Activated T-cell treated with anti-CD3 and anti-CD28 coated beads for 1 hour (primary cell): ENCODE results near the gene TBC1D3B.
"Not testable (repeated sequence)": the region's sequence is repeated elsewhere in the genome, so short reads cannot be mapped to it uniquely, and the experiment has no call there.

Experiments used
- DNase-seq: peaks from one replicate; pipeline ENCODE4 v3.0.0-alpha.2; 2020; ENCODE audit warnings: low read depth

TBC1D3B gene

DNA sequence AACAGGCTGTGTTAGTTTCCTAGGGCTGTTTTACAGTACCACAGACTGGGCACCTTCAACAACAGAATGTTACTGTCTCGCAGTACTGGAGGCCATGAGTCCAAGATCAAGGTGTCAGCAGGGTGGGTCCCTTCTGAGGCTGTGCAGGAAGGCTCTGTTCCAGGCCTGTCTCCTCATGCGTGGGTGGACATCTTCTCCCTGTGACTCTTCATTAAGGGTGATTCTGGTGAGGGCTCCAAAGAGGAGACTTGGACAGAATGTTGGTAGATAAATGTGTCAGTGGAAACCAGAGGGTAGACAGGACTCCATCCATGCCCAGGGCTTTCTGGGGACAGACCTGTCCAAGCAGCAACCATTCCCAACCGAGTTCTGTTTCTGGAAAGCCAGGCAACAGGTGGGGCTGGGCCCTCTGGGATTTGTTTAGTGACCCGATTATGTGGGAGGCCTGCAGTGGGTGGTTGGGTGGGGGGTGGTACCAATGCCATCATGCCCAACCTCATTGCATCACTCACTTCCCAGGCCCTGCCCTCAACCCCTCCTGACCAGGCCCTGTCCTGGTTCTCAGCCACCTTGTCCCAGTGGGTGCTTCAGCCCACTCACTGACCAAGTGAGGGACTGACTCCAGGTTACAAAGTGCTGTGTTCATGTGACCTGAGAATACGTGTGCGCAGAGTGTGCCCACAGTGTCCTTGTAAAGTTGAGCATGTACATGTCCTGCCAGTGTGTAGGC, 5.2 kb upstream of the TBC1D3B start:
- DNase-seq: not testable (repeated sequence)

DNA sequence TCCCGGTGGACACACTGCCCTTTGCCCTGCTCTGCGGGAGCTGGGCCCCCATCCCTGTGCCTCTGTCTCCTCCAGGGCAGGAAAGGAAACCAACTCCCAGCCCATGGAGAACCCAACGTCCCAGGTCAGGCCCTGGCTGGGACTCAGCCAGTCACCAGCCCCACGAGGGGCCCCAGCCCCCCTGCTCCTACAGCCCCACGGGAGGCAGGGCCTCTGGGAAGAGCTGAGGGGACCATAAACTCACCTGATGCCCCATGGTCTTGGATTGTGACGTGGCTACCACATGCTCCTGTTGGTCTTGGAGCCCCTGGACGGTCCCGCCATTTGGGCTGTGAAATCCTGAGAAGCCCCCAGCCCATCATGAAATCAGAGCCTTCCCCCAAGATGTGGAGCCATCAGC, 7.6 kb downstream of the TBC1D3B start:
- not testable (repeated sequence) for DNase-seq

GRCh38 chr17:36153895-36154610, 22.4 kb downstream of the TBC1D3B start:
- no peak for DNase-seq

DNA sequence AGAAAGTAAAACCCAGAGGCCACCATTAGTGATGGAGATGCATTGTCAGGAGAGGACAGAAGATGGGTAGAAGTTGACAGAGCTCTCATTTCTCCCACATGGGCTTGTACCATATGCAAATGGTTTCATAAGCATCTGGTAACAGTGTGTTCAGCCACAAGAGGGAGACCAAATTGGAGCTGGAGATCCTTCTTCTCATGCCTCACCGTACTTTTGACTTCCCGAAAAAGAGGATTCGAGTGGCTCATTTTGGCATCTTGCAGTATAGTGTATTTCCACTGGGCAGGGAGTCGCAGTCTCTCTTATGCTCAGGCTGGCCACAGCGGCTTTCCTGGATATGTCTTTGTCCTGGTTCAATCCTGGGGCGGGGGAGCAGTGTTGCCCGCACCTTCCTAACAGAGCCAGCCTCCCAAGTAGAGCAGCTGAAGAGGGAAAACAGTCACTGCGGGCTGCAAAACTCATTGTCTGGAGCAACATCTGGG, 23.8 kb downstream of the TBC1D3B start:
- DNase-seq: no peak

GRCh38 chr17:36151891-36152638, 24.4 kb downstream of the TBC1D3B start:
- DNase-seq: no peak

DNA sequence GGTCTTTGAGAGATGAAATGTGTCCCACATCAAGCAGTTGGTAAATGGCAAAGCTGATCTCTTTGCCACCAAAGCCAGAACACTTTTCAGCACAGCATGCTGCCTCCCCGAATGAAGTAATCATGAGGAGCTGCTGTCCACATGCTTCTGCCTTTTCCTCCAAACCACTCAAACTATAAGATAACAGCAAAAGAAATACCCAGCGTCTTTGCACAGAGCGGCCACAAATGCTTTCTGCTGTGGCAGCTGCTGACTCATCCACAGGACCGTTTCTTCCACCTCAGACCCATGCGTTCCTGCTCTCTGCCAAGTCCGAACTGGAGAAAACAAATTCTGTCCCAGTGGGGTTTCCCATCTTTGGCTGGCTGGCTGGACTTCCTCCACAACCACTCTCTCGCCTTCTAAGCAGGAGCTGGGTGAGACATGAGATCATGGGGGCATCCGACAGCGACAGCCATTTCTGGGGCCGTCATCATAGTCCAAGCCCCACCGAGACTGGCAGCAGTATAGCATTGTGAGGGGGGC, 27.1 kb downstream of the TBC1D3B start:
- DNase-seq: no peak

- peak; percentile 36 for DNase-seq
Measured at GRCh38 chr17:36148559-36149295, 27.7 kb downstream of the TBC1D3B start.

DNA sequence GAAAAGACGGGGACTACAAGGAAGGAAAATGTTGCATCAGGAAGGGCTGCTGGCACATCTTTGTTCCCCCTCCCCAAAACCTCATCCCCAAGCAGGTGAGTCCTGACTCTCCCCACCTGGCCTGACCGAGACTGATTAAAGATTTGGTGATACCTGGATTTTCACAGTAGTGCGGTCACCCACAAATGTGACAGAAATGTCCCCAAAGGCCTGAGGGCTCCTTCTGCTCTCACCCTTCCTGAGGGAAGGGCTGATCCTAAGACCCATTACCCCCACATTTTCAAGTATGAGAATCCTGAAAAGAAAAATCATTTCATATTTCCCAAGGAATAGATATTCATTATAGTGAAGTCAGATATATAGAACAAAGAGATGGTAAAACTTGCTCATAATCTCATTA, 28.8 kb downstream of the TBC1D3B start:
- DNase-seq: no peak

DNA sequence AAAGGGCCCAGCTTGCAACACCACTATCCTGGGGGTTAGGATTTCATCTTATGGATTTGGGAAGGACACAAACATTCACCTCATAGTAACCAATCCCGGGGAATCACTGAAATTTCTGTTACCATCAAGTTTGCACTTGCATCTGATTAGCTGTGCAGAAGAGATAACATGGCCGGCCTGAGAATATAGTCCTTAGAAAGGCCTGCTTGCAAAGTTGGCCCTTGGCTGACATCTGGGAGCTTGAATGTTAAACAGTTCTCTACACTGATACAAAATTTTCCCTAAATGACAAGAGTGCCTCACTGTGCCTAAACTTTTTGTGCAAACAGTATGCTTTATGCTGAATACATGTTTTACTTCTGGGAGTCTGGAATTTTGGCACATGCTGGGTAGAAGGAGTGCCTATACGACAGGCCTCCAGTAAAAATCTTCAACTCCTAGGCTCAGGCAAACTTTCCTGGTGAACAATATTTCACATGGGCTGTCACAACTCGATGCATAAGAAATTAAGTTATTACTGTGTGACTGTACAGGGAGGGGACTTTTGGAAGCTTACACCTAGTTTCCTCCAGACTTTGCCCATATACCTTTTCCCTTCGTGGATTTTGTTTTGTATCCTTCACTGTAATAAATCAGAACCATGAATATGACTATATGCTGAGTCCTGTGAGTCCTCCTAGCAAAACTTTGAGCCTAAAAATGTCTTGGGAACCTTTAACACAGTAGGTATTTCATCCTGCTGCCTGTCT, 31.3 kb downstream of the TBC1D3B start:
- no peak for DNase-seq

- no peak for DNase-seq
Measured at GRCh38 chr17:36144014-36144413, 32.4 kb downstream of the TBC1D3B start.

DNA sequence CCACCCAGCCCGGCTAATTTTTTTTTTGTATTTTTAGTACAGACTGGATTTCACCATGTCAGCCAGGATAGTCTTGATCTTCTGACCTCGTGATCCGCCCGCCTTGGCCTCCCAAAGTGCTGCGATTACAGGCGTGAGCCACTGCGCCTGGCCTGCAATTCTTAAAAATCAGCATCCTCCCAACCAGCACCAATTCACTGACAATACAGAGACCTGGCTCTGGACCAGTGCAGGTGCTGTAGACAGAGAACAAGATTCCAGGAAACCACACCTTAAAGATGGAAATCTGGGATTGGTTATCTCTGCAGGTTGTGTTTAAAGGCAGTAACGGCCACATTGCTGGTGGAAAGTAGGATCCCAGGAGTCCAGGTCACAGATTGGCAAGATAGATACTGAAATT, 33.6 kb downstream of the TBC1D3B start:
- DNase-seq: no peak

GRCh38 chr17:36142235-36142634, 34.2 kb downstream of the TBC1D3B start:
- no peak for DNase-seq

DNA sequence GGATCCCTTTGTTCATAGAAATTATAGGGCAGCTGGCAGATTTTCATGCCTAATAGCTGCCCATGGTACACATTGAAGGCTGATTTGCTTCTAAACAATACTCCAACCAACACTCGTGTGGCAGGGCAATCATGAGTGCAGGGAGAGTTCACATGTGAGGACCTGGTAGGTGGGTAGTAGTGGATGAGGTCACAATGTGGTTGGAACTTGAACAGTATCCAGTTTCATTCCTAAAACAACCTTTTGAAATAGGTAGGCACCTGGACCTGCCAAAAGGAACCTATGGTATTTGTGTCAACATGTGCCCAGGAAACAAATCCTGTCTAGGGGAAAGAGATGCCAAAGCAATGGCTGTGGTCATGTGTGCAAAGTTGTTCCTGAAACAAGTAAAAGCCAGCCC, 40.0 kb downstream of the TBC1D3B start:
- DNase-seq: no peak

DNA sequence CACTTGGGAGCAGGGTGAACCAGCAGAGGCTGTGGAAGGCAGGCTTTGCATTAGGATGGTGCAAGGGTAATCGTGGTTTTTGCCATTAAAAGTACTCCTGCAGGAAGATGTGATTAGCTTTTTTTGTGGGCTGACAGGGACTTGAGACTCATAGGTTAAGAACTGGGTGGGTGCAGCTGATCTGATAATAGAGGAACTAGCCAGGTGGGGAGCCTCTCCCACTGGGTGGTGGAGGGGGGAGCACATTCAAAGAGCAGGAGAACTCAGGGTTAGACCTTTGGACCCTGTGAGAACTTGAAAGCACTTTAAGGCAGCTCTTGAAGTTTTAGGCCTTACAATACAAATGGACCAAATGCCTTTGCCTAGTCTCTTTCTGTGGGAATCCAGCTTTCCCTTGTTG, 40.4 kb downstream of the TBC1D3B start:
- no peak for DNase-seq

DNA sequence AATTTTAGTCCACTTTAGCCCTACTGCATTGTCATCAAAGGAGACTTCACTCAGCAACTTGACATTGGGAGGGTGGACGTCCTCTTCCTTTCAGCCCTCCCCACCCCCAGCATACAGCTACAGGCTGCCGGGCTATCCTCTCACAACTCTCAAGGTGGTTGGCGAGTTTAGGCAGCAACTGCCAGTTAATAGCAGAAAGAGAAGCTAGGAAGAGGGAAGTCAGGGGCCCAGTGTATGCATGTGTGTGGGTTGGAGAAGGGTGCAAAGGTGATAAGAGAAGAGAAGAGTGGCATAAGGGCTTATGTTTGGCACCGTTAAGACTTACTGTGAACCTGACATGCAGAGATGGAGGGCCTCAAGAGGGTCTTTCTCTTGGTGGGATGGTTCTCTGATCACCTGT, 41.0 kb downstream of the TBC1D3B start:
- DNase-seq: no peak

GRCh38 chr17:36133602-36134236, 42.7 kb downstream of the TBC1D3B start:
- no peak for DNase-seq

GRCh38 chr17:36132421-36132831, 44.0 kb downstream of the TBC1D3B start:
- DNase-seq: no peak

DNA sequence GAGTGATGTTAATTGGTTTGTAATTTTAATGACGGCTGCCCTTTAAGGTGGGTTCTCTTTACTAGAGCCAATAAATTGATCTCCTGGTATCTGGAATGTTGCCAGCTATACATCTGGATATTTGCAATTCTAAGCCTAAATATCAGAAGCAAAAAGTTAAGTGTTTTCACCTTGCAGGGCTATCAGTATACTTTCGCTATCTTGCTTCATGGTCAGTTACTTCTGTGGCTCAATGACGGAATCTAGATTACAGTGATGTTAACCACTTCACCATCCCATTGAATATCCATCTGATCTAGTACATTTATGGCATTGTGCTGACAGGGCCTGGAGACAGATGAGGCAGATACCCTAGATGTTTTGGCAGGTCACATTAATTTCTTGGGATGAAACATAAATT, 44.5 kb downstream of the TBC1D3B start:
- DNase-seq: no peak

DNA sequence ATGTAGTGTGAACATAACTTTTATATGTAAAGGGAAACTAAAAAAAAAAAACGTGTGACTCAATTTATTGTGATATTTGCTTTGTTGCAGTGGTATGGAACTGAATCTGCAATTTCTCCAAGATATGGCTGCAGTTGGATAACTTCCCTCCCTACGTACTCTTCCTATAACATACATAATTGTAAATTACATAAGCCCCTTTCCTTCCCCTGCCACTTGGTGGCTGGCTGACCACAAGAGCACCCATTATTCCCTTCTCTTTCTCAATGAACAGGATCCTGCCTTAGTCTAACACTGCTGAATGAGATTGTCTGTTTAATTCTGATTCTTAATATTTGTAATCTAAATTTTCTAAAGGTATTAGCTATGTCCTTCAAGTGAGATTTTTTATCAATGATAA, 45.0 kb downstream of the TBC1D3B start:
- DNase-seq: no peak

- DNase-seq: no peak
Measured at GRCh38 chr17:36130346-36130745, 46.1 kb downstream of the TBC1D3B start.

DNA sequence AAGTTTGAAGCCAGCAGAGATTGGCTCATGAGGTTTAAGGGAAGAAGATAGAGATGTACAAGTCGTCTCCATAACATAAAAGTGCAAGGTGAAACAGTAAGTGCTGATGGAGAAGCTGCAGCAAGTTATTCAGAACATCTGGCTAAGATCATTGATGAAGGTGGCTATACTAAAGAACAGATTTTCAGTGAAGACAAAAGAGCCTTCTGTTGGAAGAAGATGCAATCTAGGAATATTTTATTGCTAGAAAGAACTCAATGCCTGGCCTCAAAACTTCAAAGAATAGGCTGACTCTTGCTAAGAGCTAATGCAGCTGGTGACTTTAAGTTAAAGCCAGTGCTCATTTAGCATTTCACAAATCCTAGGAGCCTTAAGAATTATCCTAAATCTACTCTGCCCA, 46.8 kb downstream of the TBC1D3B start:
- DNase-seq: no peak
